ENCODE results near the gene SIGLEC14. TPM values are rescaled to one million over a fixed set of nuclear protein-coding genes. Genes with fewer than 3 reads are reported as not detected.

Gene SIGLEC14
- total RNA-seq, 4 donors from 2014 or later: 0.69 to 3.5 (median 1.0) TPM; not detected in 1

GRCh38 chr19:51621178-51621577, 25.4 kb downstream of the SIGLEC14 start:
- Histone ChIP-seq H3K4me3 (no peak overlapping the region), H3K27ac (no peak overlapping the region), H3K36me3 (no peaks in the 10 kb centered on the region), H3K4me1 (no peaks in the 10 kb centered on the region), H3K27me3 (no peaks in the 10 kb centered on the region), H3K9me3 (no peaks in the 10 kb centered on the region)
- no peak for DNase-seq
- TF ChIP-seq POLR2A (IDR thresholded peaks at IDR 0.05) (no peak), CTCF (IDR thresholded peaks at IDR 0.05) (no peak)
- intact Hi-C loops (cut with DNase I; ENCODE audit: low total_unique reads): no loop called here

DNA sequence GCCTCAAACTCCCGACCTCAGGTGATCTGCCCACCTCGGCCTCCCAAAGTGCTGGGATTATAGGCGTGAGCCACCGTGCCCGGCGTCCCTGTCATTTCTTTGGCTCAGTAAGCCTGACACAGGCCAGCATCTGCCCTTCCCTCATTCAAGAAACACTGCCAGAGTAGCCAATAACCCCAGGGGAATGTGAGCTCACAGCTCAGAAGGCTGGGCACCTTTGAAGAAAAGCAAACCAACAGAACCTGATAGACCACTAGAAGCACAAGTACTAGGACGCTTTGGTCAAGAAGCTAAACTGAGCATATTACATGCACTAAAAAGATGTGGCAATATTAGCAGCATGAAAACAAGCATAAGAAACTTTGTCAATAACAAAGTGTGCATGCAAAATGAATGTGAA, 30.6 kb downstream of the SIGLEC14 start:
- Histone ChIP-seq H3K9me3 (no peaks in the 10 kb centered on the region), H3K36me3 (no peaks in the 10 kb centered on the region), H3K27ac (no peak overlapping the region), H3K4me1 (no peaks in the 10 kb centered on the region), H3K4me3 (no peak overlapping the region), H3K27me3 (no peaks in the 10 kb centered on the region)
- no peak for DNase-seq
- intact Hi-C loops (cut with DNase I; ENCODE audit: low total_unique reads): no loop called here
- TF ChIP-seq CTCF (IDR thresholded peaks at IDR 0.05) (no peak), POLR2A (IDR thresholded peaks at IDR 0.05) (no peak)

- H3K36me3 ChIP-seq: no peaks in the 10 kb centered on the region
- DNase-seq: no peak
- no peaks in the 10 kb centered on the region for H3K27me3 ChIP-seq
- H3K4me3 ChIP-seq: no peak overlapping the region
- no peaks in the 10 kb centered on the region for H3K4me1 ChIP-seq
- no peak for TF ChIP-seq CTCF (IDR thresholded peaks at IDR 0.05)
- TF ChIP-seq POLR2A (IDR thresholded peaks at IDR 0.05): no peak
- intact Hi-C loops (cut with DNase I; ENCODE audit: low total_unique reads): no loop called here
- H3K27ac ChIP-seq: no peak overlapping the region
- no peaks in the 10 kb centered on the region for H3K9me3 ChIP-seq
Measured at GRCh38 chr19:51614789-51615188, 31.8 kb downstream of the SIGLEC14 start.

- no peak for TF ChIP-seq CTCF (IDR thresholded peaks at IDR 0.05)
- no peak for TF ChIP-seq POLR2A (IDR thresholded peaks at IDR 0.05)
- H3K36me3 ChIP-seq: no peaks in the 10 kb centered on the region
- no peak for DNase-seq
- no peak overlapping the region for H3K27ac ChIP-seq
- intact Hi-C loops (cut with DNase I; ENCODE audit: low total_unique reads): no loop called here
- no peaks in the 10 kb centered on the region for H3K9me3 ChIP-seq
- no peaks in the 10 kb centered on the region for H3K27me3 ChIP-seq
- H3K4me1 ChIP-seq: no peaks in the 10 kb centered on the region
- H3K4me3 ChIP-seq: no peak overlapping the region
Measured at GRCh38 chr19:51610576-51610975, 36.0 kb downstream of the SIGLEC14 start.

GRCh38 chr19:51607920-51608562, 38.6 kb downstream of the SIGLEC14 start:
- TF ChIP-seq CTCF (IDR thresholded peaks at IDR 0.05) (peak in 3 of 4 experiments; percentile 16 to 28 (median 27)), POLR2A (IDR thresholded peaks at IDR 0.05) (no peak)
- intact Hi-C loops (cut with DNase I; ENCODE audit: low total_unique reads): no loop called here
- Histone ChIP-seq H3K9me3 (no peaks in the 10 kb centered on the region), H3K36me3 (no peaks in the 10 kb centered on the region), H3K4me1 (no peaks in the 10 kb centered on the region), H3K4me3 (no peak overlapping the region), H3K27ac (no peak overlapping the region), H3K27me3 (no peaks in the 10 kb centered on the region)
- DNase-seq: peak; percentile 39 to 43
